ENCODE data around the gene IZUMO4. TPM values are rescaled to one million over a fixed set of nuclear protein-coding genes. Genes with fewer than 3 reads are reported as not detected.

IZUMO4 gene
- total and polyA plus RNA-seq, 10 of the 15 experiments (the other 5 are each of a cell fraction or from before 2014, with no cell fraction given): 0.53 to 27.1 (median 7.5) TPM

DNA sequence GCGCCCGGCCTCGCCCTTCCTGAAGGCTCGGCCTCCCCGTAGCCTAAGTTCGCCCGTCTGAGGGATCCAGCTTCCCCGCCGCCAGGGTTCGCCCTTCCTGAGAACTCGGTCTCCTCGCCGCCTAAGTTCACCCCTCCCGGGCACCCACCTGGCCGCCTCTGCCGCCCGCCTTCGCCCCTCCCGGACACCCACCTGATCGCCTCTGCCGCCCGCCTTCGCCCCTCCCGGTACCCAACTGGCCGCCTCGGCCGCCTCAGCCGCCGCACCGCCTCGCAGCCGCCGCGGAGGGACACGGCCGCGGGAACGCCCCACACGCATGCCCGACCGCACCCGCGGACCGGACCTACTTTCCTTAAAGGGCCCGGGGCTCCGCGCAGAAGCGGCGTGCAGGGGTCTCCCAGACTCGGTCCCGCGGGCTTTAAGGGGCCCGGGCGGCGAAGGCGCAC is 658 bp upstream of the IZUMO4 start, which contains the start of gene MOB3A (continued):
- no peak for TF ChIP-seq EZH2 (IDR thresholded peaks at IDR 0.05; ENCODE audit: borderline replicate concordance, control insufficient read depth, low read depth, low read length)
- TF ChIP-seq, protein P1, sequence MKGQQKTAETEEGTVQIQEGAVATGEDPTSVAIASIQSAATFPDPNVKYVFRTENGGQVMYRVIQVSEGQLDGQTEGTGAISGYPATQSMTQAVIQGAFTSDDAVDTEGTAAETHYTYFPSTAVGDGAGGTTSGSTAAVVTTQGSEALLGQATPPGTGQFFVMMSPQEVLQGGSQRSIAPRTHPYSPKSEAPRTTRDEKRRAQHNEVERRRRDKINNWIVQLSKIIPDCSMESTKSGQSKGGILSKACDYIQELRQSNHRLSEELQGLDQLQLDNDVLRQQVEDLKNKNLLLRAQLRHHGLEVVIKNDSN (IDR thresholded peaks at IDR 0.05; ENCODE audit: borderline replicate concordance, extremely low read length, insufficient read depth, low read depth, low read length): no peak
- peak; percentile 69; the same call in 1 of the 2 replicates for TF ChIP-seq CREB1 (IDR thresholded peaks at IDR 0.05; ENCODE audit: low read depth)
- TF ChIP-seq, protein P2, sequence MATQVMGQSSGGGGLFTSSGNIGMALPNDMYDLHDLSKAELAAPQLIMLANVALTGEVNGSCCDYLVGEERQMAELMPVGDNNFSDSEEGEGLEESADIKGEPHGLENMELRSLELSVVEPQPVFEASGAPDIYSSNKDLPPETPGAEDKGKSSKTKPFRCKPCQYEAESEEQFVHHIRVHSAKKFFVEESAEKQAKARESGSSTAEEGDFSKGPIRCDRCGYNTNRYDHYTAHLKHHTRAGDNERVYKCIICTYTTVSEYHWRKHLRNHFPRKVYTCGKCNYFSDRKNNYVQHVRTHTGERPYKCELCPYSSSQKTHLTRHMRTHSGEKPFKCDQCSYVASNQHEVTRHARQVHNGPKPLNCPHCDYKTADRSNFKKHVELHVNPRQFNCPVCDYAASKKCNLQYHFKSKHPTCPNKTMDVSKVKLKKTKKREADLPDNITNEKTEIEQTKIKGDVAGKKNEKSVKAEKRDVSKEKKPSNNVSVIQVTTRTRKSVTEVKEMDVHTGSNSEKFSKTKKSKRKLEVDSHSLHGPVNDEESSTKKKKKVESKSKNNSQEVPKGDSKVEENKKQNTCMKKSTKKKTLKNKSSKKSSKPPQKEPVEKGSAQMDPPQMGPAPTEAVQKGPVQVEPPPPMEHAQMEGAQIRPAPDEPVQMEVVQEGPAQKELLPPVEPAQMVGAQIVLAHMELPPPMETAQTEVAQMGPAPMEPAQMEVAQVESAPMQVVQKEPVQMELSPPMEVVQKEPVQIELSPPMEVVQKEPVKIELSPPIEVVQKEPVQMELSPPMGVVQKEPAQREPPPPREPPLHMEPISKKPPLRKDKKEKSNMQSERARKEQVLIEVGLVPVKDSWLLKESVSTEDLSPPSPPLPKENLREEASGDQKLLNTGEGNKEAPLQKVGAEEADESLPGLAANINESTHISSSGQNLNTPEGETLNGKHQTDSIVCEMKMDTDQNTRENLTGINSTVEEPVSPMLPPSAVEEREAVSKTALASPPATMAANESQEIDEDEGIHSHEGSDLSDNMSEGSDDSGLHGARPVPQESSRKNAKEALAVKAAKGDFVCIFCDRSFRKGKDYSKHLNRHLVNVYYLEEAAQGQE (IDR thresholded peaks at IDR 0.05; ENCODE audit: low read depth, low read length): no peak
- no peak for TF ChIP-seq ESRRA (IDR thresholded peaks at IDR 0.05; ENCODE audit: low read length)
- no peak; the same call in 1 of the 2 replicates for TF ChIP-seq SMAD5 (IDR thresholded peaks at IDR 0.05; ENCODE audit: low read depth)
- no peak for TF ChIP-seq GABPA (IDR thresholded peaks at IDR 0.05; ENCODE audit: low read depth)
- TF ChIP-seq RB1 (IDR thresholded peaks at IDR 0.05; ENCODE audit: borderline replicate concordance): peak; percentile 97
- no peak; the same call in 1 of the 2 replicates for TF ChIP-seq TCF3 (IDR thresholded peaks at IDR 0.05; ENCODE audit: borderline replicate concordance, insufficient read depth, low read depth, low read length)
- peak in 1 of 2 experiments; percentile 69; a peak in 2 of 4 replicates for TF ChIP-seq EP300 (IDR thresholded peaks at IDR 0.05; ENCODE audit: borderline replicate concordance in 1 of 2, control insufficient read depth in 1 of 2, low read depth in 2 of 2, low read length in 2 of 2)
- TF ChIP-seq RBBP5 (conservative IDR thresholded peaks at IDR 0.05): no peak
- TF ChIP-seq BACH1 (IDR thresholded peaks at IDR 0.05; ENCODE audit: borderline replicate concordance): peak; percentile 82; the same call in 1 of the 2 replicates
- TF ChIP-seq FOXK2 (IDR thresholded peaks at IDR 0.05): no peak
- TF ChIP-seq IRF4 (IDR thresholded peaks at IDR 0.05; ENCODE audit: low read depth, low read length): no peak
- peak; percentile 75; the same call in 1 of the 2 replicates for TF ChIP-seq TARDBP (IDR thresholded peaks at IDR 0.05; ENCODE audit: borderline replicate concordance)
- no peak for TF ChIP-seq HDGF (IDR thresholded peaks at IDR 0.05)
- TF ChIP-seq, protein P3, sequence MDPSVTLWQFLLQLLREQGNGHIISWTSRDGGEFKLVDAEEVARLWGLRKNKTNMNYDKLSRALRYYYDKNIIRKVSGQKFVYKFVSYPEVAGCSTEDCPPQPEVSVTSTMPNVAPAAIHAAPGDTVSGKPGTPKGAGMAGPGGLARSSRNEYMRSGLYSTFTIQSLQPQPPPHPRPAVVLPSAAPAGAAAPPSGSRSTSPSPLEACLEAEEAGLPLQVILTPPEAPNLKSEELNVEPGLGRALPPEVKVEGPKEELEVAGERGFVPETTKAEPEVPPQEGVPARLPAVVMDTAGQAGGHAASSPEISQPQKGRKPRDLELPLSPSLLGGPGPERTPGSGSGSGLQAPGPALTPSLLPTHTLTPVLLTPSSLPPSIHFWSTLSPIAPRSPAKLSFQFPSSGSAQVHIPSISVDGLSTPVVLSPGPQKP (IDR thresholded peaks at IDR 0.05; ENCODE audit: low read depth, low read length): peak; percentile 66; the same call in 1 of the 2 replicates
- TF ChIP-seq POU2F2 (IDR thresholded peaks at IDR 0.05; ENCODE audit: borderline replicate concordance, low read depth, low read length): peak; percentile 35; the same call in 1 of the 3 replicates
- peak; percentile 98 for TF ChIP-seq CHD2 (IDR thresholded peaks at IDR 0.05; ENCODE audit: borderline replicate concordance, low read depth, low read length)
- peak; percentile 16 for TF ChIP-seq SIX5 (IDR thresholded peaks at IDR 0.05; ENCODE audit: low read depth, low read length, severe bottlenecking)
- no peak for TF ChIP-seq HDAC6 (IDR thresholded peaks at IDR 0.05; ENCODE audit: unreplicated experiment)
- no peak for TF ChIP-seq WRNIP1 (IDR thresholded peaks at IDR 0.05; ENCODE audit: borderline replicate concordance, low read depth, low read length)
- 0 out of 2 replicates have a peak, but pooled peaks have one; percentile 62 for TF ChIP-seq MEF2A (IDR thresholded peaks at IDR 0.05; ENCODE audit: insufficient read depth, low read depth, low read length)
- TF ChIP-seq YBX1 (IDR thresholded peaks at IDR 0.05): no peak
- no peak; the same call in 1 of the 2 replicates for TF ChIP-seq NFXL1 (IDR thresholded peaks at IDR 0.05; ENCODE audit: borderline replicate concordance)
- 0 out of 2 replicates have a peak, but pooled peaks have one; percentile 44 for TF ChIP-seq E2F4 (IDR thresholded peaks at IDR 0.05; ENCODE audit: low read depth, low read length)

Data from GM12878 (cell line).